C4-2B (cell line): Measurements from ENCODE around the gene DISP3.

Source experiments
- H3K27ac ChIP-seq: fragments of 450-650 bp; 2 replicates; pipeline ENCODE4 v1.5.1; 2017
- ZFX ChIP-seq: fragments of 450-650 bp; IDR thresholded peaks from 2 replicates; pipeline ENCODE4 v1.6.1; 2017
- TF ChIP-seq, protein P1 (sequence below): fragments of 450-650 bp; conservative IDR thresholded peaks from 2 replicates; pipeline ENCODE4 v1.5.1; 2017; ENCODE audit warnings: mild to moderate bottlenecking

Gene DISP3

DNA sequence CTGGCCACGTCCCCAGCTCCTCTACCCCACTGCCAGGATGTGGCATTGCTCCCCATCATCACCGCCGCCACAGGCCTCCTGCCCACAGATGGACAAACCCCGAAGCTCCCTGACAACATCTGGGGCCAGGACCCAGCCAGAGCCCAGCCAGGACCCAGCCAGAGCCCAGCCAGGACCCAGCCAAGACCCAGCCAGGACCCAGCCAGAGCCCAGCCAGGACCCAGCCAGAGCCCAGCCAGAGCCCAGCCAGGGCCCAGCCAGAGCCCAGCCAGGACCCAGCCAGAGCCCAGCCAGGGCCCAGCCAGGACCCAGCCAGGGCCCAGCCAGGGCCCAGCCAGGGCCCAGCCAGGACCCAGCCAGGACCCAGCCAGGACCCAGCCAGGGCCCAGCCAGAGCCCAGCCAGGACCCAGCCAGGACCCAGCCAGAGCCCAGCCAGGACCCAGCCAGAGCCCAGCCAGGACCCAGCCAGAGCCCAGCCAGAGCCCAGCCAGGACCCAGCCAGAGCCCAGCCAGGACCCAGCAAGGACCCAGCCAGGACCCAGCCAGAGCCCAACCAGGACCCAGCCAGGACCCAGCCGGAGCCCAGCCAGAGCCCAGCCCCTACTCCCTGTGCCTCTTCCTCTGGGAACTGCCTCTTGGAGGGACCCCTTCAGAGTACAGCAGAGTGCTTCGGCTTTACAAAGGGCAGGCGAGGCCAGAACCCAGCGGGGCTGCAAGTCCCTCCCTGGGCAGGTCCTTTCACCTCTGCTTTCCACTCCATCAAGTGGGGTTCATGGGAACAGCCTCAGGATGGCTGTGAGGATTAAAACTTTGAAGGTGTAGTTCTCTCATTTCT lies 43.7 kb downstream of the DISP3 start:
- H3K27ac ChIP-seq: no peak overlapping the region
- TF ChIP-seq, protein P1, sequence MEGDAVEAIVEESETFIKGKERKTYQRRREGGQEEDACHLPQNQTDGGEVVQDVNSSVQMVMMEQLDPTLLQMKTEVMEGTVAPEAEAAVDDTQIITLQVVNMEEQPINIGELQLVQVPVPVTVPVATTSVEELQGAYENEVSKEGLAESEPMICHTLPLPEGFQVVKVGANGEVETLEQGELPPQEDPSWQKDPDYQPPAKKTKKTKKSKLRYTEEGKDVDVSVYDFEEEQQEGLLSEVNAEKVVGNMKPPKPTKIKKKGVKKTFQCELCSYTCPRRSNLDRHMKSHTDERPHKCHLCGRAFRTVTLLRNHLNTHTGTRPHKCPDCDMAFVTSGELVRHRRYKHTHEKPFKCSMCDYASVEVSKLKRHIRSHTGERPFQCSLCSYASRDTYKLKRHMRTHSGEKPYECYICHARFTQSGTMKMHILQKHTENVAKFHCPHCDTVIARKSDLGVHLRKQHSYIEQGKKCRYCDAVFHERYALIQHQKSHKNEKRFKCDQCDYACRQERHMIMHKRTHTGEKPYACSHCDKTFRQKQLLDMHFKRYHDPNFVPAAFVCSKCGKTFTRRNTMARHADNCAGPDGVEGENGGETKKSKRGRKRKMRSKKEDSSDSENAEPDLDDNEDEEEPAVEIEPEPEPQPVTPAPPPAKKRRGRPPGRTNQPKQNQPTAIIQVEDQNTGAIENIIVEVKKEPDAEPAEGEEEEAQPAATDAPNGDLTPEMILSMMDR: no peak
- no peak for TF ChIP-seq ZFX

DNA sequence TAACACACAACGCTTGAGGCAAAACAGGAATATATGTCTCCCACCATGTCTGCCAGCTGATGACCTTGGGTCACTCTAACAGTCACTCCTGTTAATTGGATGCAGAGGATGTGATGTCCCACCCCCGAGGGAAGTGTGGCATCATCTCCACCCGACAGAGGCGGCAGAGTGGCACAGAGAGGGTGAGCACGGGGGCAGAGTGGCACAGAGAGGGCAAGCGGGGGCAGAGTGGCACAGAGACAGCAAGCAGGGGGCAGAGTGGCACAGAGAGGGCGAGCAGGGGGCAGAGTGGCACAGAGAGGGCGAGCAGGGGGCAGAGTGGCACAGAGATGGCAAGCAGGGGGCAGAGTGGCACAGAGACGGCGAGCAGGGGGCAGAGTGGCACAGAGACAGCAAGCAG lies 44.3 kb downstream of the DISP3 start:
- TF ChIP-seq, protein P1: no peak
- no peak for TF ChIP-seq ZFX
- no peak overlapping the region for H3K27ac ChIP-seq

DNA sequence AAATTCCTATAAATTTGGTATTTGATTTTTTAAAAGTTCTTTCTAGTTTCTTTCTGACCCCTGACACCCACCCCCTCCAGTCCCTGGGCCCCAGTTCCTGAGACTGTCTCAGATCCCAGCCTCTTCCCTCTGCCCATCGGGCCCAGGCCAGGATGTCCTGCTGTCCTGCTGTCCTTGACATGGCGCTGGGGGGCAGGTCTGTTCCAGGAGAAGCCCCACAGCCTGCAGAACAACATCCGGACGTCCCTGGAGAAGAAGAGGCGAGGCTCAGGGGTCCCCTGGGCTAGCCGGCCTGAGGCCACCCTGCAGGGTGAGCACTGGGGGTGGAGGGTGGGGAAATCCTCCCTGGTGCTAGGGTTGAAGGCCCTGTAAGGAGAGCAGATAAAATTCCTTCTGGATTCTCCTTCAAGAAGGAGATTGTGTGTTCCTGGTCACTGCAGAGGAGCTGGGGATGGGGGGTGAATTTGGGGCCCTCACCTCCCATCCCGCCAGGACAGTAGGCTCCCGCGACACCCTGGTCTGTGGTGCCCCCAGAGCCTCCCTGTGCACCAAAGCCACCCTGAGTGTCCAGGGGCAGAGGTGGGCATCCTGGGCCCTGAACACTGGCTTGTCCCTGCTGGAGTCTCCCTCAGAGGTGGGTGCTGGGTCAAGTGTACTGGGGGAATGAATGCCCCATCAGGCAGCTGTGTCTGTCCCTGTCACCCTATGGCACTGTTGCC lies 45.0 kb downstream of the DISP3 start:
- H3K27ac ChIP-seq: no peak overlapping the region
- TF ChIP-seq, protein P1: no peak
- TF ChIP-seq ZFX: no peak

DNA sequence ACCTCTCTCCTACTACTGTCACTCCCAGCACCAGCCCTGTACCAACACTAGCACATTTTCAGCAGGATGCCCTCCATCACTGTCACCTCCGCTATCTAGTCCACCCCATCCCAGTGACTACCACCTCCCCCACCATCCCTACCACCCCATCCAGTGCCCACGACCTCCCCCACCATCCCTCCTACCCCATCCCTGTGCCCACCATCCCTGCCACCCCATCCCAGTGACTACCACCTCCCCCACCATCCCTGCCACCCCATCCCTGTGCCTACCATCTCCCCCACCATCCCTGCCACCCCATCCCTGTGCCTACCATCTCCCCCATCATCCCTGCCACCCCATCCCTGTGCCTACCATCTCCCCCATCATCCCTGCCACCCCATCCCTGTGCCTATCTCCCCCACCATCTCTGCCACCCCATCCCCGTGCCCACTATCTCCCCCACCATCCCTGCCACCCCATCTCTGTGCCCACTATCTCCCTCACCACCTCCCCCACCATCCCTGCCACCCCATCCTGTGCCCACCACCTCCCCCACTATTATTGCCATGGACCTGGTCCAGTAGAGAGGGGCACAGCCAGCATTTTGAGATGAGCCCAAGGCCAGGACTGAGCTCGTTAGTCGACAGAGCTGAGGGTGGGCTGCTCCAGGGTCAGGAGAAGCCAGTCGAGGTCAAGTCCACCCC lies 45.7 kb downstream of the DISP3 start:
- TF ChIP-seq ZFX: no peak
- TF ChIP-seq, protein P1: no peak
- H3K27ac ChIP-seq: no peak overlapping the region

DNA sequence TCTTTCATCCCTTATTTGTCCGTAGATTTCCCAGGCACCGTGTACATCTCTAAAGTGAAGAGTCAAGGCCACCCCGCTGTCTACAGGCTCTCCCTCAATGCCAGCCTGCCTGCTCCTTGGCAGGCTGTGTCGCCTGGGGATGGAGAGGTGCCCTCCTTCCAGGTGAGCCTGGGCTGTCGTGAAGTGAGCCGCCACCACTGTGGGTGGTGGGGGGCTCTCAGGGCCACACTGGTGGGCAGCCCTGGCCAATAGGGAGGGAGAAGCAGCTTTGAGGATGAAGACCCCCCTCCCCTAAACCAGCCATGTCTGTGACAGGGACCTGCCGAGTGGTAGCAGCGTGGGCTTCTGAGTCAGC lies 46.2 kb downstream of the DISP3 start:
- H3K27ac ChIP-seq: no peak overlapping the region
- TF ChIP-seq, protein P1: no peak
- no peak for TF ChIP-seq ZFX

DNA sequence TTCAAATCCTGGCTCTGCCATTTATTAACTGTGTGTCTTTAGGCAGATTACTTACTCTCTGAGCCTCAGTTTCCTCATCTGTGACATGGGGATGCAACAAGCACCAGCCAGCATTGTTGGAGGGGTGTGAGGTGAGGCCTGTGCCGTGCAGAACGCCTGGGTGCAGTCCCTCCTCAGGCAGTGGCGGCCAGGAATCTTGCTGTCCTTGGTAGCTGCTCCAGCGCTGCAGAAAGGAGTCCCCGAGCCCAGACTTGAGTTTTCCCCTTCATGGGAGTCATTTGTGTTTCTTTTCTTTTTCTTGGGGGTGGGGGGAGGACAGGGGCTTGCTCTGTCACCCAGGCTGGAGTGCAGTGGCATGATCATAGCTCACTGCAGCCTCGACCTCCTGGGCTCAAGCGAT lies 46.6 kb downstream of the DISP3 start:
- TF ChIP-seq, protein P1: no peak
- no peak for TF ChIP-seq ZFX
- H3K27ac ChIP-seq: no peak overlapping the region
